Uterus (tissue), 4 donors: ENCODE data around the gene SLC7A1. TPM values are rescaled to one million over a fixed set of nuclear protein-coding genes. Genes with fewer than 3 reads are reported as not detected.

Source experiments
- DNase-seq, 2 donors: peaks; one replicate each; pipeline ENCODE4 v3.0.0-alpha.2; 2019 to 2020
- H3K27ac ChIP-seq, 2 donors: fragments of 200-600 bp; sonication (generic); 1 replicate in 1 of 2; 2 replicates in 1 of 2; pipeline ENCODE4 v1.5.1; 2016 to 2018
- H3K27me3 ChIP-seq, 2 donors: fragments of 200-600 bp; sonication (generic); one replicate each; pipeline ENCODE4 v1.5.1; 2018 to 2019; ENCODE audit warnings: control low read depth in 1 of 2
- H3K36me3 ChIP-seq, 2 donors: fragments of 200-600 bp; sonication (generic); one replicate each; pipeline ENCODE4 v1.5.1; 2019; ENCODE audit warnings: control low read depth in 1 of 2
- H3K4me1 ChIP-seq, 2 donors: fragments of 200-600 bp; sonication (generic); one replicate each; pipeline ENCODE4 v1.5.1; 2018 to 2019; ENCODE audit warnings: control low read depth in 1 of 2
- H3K4me3 ChIP-seq, 2 donors: fragments of 200-600 bp; sonication (generic); 1 replicate in 1 of 2; 2 replicates in 1 of 2; pipeline ENCODE4 v1.5.1; 2018 to 2019; ENCODE audit warnings: mild to moderate bottlenecking in 1 of 2
- H3K9me3 ChIP-seq, 2 donors: fragments of 200-600 bp; sonication (generic); one replicate each; pipeline ENCODE4 v1.5.1; 2019; ENCODE audit warnings: control low read depth in 1 of 2
- POLR2A ChIP-seq, 2 donors: fragments of 450-650 bp; IDR thresholded peaks; one replicate each; pipeline ENCODE4 v1.6.1; 2016; ENCODE audit warnings: antibody characterized with exemption in 2 of 2, mild to moderate bottlenecking in 1 of 2, moderate library complexity in 1 of 2
- intact Hi-C: fragments of 100-400 bp; cut with DNase I; formaldehyde crosslinking; loops from one replicate; pipeline ENCODE4 v1.15.1; 2023; ENCODE audit warnings: low total_unique reads
- total RNA-seq, 4 donors: library from RNA; depleted of rRNA in 3 of 4; stranded (reverse); fragments of >200 nt in 3 of 4; gene quantifications; one replicate each; pipeline versions ENCODE4 v1.1.0 to v1.2.4, GENCODE V29; 2014 to 2023
- TF ChIP-seq, protein P1 (sequence below), 4 experiments: fragments of 200-600 bp in 2 of 4; fragments of 450-650 bp in 2 of 4; sonication (generic) in 2 of 4; IDR thresholded peaks; one replicate each; pipeline ENCODE4 v1.5.1; 2016 to 2019; ENCODE audit warnings: antibody characterized with exemption in 4 of 4, mild to moderate bottlenecking in 2 of 4, moderate library complexity in 1 of 4
- donor health status: DM: yes; HTN: yes; CAD: no.

SLC7A1 gene
- total RNA-seq, 4 donors from 2014 or later: 4.1 to 39.0 (median 10.8) TPM

DNA sequence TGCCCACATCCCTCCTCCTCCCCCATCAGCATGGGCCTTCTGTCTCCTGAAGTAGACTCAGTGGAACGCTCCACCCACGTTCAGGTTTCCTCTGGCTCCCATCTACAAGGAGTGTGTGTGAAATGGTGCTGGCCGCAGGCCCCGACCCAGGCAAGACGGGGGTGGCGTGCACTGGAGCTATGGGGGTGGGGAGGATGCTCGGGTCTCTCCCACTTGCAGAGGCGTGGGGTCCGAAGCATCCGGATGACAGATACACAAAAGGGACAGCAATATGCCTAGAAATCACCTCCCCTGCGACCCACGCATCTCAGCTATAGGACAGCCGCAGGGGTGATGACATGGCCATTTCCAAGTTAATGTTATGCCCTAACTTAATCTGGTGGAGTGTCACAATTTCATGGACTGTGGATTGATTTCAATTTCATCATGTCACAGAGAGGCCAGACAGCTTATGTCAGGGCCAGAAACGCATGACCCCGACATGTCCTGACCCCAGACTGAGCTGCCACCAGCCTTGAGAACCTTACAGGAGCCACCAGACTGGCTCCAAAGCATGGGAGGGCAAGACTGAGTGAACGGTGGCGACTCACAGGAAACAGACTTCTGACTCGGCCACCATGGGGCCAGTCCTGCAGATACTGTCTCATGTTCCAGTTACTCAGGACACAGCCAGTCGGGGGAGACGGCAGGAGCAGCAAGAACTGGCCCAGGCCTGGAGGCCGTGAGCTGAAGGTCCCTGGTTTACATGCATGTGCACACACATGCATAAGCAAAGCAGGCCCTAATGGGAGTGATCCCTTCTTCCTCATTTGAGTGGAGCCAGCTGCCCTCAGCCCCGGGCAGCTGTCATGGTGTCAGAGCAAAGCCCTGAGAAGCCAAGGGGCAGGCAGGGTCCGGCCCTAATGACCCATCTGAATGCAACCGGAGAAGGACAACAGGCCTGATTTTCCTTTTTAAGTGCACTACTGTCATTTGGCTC, 82.2 kb downstream of the SLC7A1 start:
- Histone ChIP-seq H3K27ac (peak overlapping the region; percentile 79), H3K36me3 (no peaks in the 10 kb centered on the region), H3K27me3 (no peaks in the 10 kb centered on the region), H3K4me1 (peaks cover 0 to 15% of the 10 kb centered on the region in 2 donors), H3K9me3 (no peaks in the 10 kb centered on the region), H3K4me3 (no peak overlapping the region)
- TF ChIP-seq, protein P1, sequence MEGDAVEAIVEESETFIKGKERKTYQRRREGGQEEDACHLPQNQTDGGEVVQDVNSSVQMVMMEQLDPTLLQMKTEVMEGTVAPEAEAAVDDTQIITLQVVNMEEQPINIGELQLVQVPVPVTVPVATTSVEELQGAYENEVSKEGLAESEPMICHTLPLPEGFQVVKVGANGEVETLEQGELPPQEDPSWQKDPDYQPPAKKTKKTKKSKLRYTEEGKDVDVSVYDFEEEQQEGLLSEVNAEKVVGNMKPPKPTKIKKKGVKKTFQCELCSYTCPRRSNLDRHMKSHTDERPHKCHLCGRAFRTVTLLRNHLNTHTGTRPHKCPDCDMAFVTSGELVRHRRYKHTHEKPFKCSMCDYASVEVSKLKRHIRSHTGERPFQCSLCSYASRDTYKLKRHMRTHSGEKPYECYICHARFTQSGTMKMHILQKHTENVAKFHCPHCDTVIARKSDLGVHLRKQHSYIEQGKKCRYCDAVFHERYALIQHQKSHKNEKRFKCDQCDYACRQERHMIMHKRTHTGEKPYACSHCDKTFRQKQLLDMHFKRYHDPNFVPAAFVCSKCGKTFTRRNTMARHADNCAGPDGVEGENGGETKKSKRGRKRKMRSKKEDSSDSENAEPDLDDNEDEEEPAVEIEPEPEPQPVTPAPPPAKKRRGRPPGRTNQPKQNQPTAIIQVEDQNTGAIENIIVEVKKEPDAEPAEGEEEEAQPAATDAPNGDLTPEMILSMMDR (IDR thresholded peaks at IDR 0.05): no peak
- no peak for TF ChIP-seq POLR2A (IDR thresholded peaks at IDR 0.05)
- intact Hi-C loops: loop anchor here (10.0 kb wide), 1 partner anchor 602 kb away; no protein-coding TSS in a partner anchor
- no peak for DNase-seq

DNA sequence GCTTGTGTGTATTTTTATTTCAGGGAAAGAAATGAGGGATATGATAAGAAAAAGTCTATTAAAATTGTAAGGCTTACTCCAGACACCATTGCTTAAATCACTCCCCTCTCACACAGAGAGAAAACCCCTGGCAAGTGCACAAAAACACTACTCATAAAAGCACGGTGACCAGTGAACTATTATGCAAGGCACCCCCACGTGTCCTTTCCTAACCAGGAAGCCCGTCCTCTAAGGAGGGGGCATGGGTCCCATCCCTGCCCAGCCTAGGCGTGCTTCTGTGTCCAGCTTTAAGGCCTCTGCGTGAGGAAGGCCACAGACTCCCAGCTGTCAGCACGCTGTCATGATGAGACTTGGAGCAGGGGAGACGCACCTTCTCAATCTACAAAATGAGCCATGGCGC, 83.5 kb downstream of the SLC7A1 start:
- Histone ChIP-seq H3K4me3 (no peak overlapping the region), H3K27me3 (no peaks in the 10 kb centered on the region), H3K4me1 (peaks cover 0 to 16% of the 10 kb centered on the region in 2 donors), H3K27ac (peak overlapping the region; percentile 79), H3K9me3 (no peaks in the 10 kb centered on the region), H3K36me3 (no peaks in the 10 kb centered on the region)
- intact Hi-C loops: loop anchor here (10.0 kb wide), 1 partner anchor 603 kb away; no protein-coding TSS in a partner anchor
- TF ChIP-seq, protein P1 (IDR thresholded peaks at IDR 0.05): no peak
- TF ChIP-seq POLR2A (IDR thresholded peaks at IDR 0.05): no peak
- DNase-seq: peak; percentile 82 to 93

DNA sequence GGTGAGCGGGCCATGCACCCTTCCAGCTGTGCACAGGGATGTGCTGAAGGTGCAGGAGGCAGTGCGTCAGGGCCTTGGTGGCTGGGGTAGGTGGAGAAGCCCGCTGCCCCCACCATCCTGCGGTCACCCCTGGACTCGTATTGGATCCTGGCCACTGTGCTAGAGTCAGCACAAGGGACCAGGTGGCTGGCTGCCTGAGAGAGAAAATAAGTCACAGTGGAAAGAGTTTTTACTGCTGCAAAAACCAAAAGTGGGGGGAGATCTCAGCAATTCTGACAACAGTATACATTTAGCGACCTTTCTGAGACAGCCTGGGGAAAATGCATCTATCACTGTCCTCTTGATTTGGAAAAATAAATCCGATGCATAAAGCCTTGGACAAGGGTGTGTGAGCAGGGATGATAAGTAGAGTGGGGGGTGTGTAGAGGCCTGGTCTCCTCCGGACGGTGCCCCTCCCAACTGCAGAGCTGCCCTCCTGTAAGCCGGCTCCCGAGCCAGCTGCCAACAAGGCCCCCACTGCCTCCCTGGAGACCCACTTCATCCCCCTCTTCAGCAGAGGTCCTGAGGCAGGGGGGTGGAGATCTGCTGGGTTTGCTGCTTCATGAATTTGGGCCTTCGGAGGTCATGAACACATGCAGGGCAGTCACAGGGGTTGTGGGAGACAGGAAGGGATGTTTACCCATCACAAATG, 84.2 kb downstream of the SLC7A1 start:
- intact Hi-C loops: loop anchor here (10.0 kb wide), 1 partner anchor 604 kb away; no protein-coding TSS in a partner anchor
- no peaks in the 10 kb centered on the region for H3K9me3 ChIP-seq
- no peaks in the 10 kb centered on the region for H3K27me3 ChIP-seq
- peak overlapping the region; percentile 79 for H3K27ac ChIP-seq
- DNase-seq: no peak
- H3K4me3 ChIP-seq: no peak overlapping the region
- no peak for TF ChIP-seq POLR2A (IDR thresholded peaks at IDR 0.05)
- TF ChIP-seq, protein P1 (IDR thresholded peaks at IDR 0.05): no peak
- H3K4me1 ChIP-seq: peaks cover 3 to 16% of the 10 kb centered on the region in 2 donors
- no peaks in the 10 kb centered on the region for H3K36me3 ChIP-seq

DNA sequence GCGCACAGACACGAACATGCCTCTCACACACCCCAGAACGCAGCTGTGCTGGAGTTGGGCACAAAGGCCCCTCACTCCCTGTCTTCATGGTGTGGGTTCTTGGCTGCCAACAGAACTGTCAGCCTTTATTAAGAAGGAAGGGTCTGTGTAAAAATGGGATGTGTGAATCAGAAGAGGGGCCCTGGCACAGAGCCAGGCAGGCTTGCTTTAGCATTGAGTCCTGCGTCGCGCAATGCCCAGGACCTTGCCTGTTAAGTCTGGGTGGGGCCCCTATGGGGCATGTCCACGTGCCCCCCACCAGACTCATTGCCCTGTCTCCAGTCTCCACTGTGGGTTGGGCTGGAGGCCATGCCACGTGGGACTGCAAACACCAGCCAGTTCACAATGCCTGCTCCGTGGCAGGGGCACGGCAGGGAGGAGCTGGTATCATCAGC, 84.8 kb downstream of the SLC7A1 start:
- TF ChIP-seq POLR2A (IDR thresholded peaks at IDR 0.05): no peak
- TF ChIP-seq, protein P1 (IDR thresholded peaks at IDR 0.05): no peak
- peaks cover 3 to 16% of the 10 kb centered on the region in 2 donors for H3K4me1 ChIP-seq
- intact Hi-C loops: loop anchor here (10.0 kb wide), 1 partner anchor 604 kb away; no protein-coding TSS in a partner anchor
- peak overlapping the region; percentile 79 for H3K27ac ChIP-seq
- no peaks in the 10 kb centered on the region for H3K9me3 ChIP-seq
- H3K36me3 ChIP-seq: no peaks in the 10 kb centered on the region
- H3K4me3 ChIP-seq: no peak overlapping the region
- no peak for DNase-seq
- H3K27me3 ChIP-seq: no peaks in the 10 kb centered on the region
